GM23248 (cell line): ENCODE data around the gene DGKG.

Experiments used
- EZH2 ChIP-seq: fragments of 200-600 bp; sonication (generic); IDR thresholded peaks from 2 replicates; pipeline ENCODE4 v1.6.1; 2018; ENCODE audit warnings: antibody characterized with exemption, mild to moderate bottlenecking; ENCODE audit not compliant: insufficient read depth, poor library complexity, severe bottlenecking
- EZH2phosphoT487 ChIP-seq: fragments of 200-600 bp; sonication (generic); IDR thresholded peaks from 2 replicates; pipeline ENCODE4 v1.6.1; 2018; ENCODE audit warnings: antibody characterized with exemption, moderate library complexity, mild to moderate bottlenecking, low read depth; ENCODE audit not compliant: insufficient read depth

DNA sequence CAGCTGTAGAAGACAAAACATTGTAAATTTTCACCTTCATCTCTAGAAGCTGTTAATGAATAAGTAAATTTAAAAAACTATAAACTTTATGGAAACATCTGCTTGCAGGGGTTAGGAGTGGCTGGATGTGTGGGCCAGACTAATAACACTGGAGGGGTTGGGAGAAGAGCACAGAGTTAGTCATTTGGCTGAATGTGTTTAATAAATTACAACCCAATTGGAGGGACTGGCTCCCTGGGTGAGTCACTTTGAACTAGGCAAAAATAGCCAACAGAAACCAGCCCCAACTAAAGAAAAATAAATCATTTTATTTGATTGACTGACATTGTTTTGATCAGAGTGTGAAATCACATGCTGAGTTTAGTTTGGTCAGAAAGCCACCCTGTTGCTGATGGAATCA is 21.8 kb downstream of the DGKG start:
- TF ChIP-seq EZH2 (no peak), EZH2phosphoT487 (no peak)
